MCF 10A (cell line): ENCODE data around the gene ADAM23. TPM values are rescaled to one million over a fixed set of nuclear protein-coding genes. Genes with fewer than 3 reads are reported as not detected.

Experiments
- BruUV-seq: library from RNA; stranded (reverse); fragments of 400-500 nt; replicated peaks from 2 replicates; lab custom pipeline; 2021; lab: Mats Ljungman, UMichigan
- CTCF ChIA-PET: fragments of 300-600 bp; sonication (Branson Sonifier 250); formaldehyde crosslinking; extraction: SDS; loops from one replicate; lab custom pipeline; 2021; ENCODE audit warnings: antibody characterized with exemption, inconsistent platforms; lab: Yijun Ruan, JAX
- POLR2A ChIA-PET: fragments of 300-600, 350-650 bp; sonication (Branson Sonifier 250); formaldehyde crosslinking; extraction: SDS; loops from one replicate; lab custom pipeline; 2020; ENCODE audit warnings: antibody characterized with exemption, inconsistent platforms; lab: Yijun Ruan, JAX
- DNase-seq: peaks from one replicate; pipeline ENCODE4 v3.0.0-alpha.2; 2018; ENCODE audit not compliant: unreplicated experiment
- H3K27ac Mint-ChIP-seq: one replicate; pipeline ENCODE4 v1.8.0; 2022; ENCODE audit warnings: mild to moderate bottlenecking, low read depth, mixed read lengths; ENCODE audit not compliant: unreplicated experiment
- H3K27me3 Mint-ChIP-seq: one replicate; pipeline ENCODE4 v1.8.0; 2022; ENCODE audit warnings: mixed read lengths; ENCODE audit not compliant: insufficient read depth, unreplicated experiment
- H3K36me3 Mint-ChIP-seq: one replicate; pipeline ENCODE4 v1.8.0; 2022; ENCODE audit warnings: mild to moderate bottlenecking, moderate library complexity, mixed read lengths; ENCODE audit not compliant: insufficient read depth, unreplicated experiment
- H3K4me1 Mint-ChIP-seq: one replicate; pipeline ENCODE4 v1.8.0; 2022; ENCODE audit warnings: mixed read lengths; ENCODE audit not compliant: insufficient read depth, unreplicated experiment
- H3K4me3 Mint-ChIP-seq: one replicate; pipeline ENCODE4 v1.8.0; 2022; ENCODE audit warnings: mild to moderate bottlenecking, moderate library complexity, mixed read lengths; ENCODE audit not compliant: unreplicated experiment
- H3K9me3 Mint-ChIP-seq: one replicate; pipeline ENCODE4 v1.8.0; 2022; ENCODE audit warnings: mixed read lengths; ENCODE audit not compliant: unreplicated experiment
- CTCF ChIP-seq: fragments of 200-600 bp; IDR thresholded peaks from one replicate; pipeline ENCODE4 v1.8.0; 2022; ENCODE audit warnings: antibody characterized with exemption, mild to moderate bottlenecking; ENCODE audit not compliant: unreplicated experiment
- intact Hi-C: fragments of 100-400 bp; cut with micrococcal nuclease; formaldehyde crosslinking; loops from 2 replicates; pipeline ENCODE4 v1.14.1; 2022
- total RNA-seq: library from RNA; stranded (reverse); gene quantifications from 2 replicates; pipeline ENCODE4 v1.2.3, GENCODE V29; 2022

The ADAM23 gene
- total RNA-seq, 1 experiment from 2014 or later = 0.12 TPM

GRCh38 chr2:206540757-206541156, 97.4 kb downstream of the ADAM23 start:
- H3K36me3 Mint-ChIP-seq = no peaks in the 10 kb centered on the region
- no peak for DNase-seq
- H3K4me3 Mint-ChIP-seq = no peak overlapping the region
- no peaks in the 10 kb centered on the region for H3K4me1 Mint-ChIP-seq
- no peaks in the 10 kb centered on the region for H3K9me3 Mint-ChIP-seq
- intact Hi-C loops = no loop called here
- H3K27me3 Mint-ChIP-seq = no peaks in the 10 kb centered on the region
- no peak for TF ChIP-seq CTCF
- ChIA-PET CTCF (interaction anchor here (0.7 to 1.6 kb wide), 2 partner anchors 16 to 58 kb away, joined by 5 to 6 read pairs; no protein-coding TSS in a partner anchor), POLR2A (interaction anchor here (1.2 kb wide), 1 partner anchor 11 kb away, joined by 4 read pairs; no protein-coding TSS in a partner anchor)
- BruUV-seq = no TSS peak
- no peak overlapping the region for H3K27ac Mint-ChIP-seq

GRCh38 chr2:206543073-206543472, 99.7 kb downstream of the ADAM23 start:
- intact Hi-C loops = no loop called here
- no TSS peak for BruUV-seq
- CTCF ChIA-PET = interaction anchor here (0.7 to 1.0 kb wide), 2 partner anchors 14 to 161 kb away, joined by 3 read pairs; no protein-coding TSS in a partner anchor

GRCh38 chr2:206548383-206548782, 105.1 kb downstream of the ADAM23 start:
- no peak for DNase-seq
- Mint-ChIP-seq H3K27me3 (no peaks in the 10 kb centered on the region), H3K36me3 (no peaks in the 10 kb centered on the region), H3K27ac (no peak overlapping the region), H3K4me3 (no peak overlapping the region), H3K4me1 (no peaks in the 10 kb centered on the region), H3K9me3 (no peaks in the 10 kb centered on the region)
- POLR2A ChIA-PET = interaction anchor here (0.9 to 1.6 kb wide), 2 partner anchors 9 to 11 kb away, joined by 3 to 4 read pairs; no protein-coding TSS in a partner anchor
- no TSS peak for BruUV-seq
- intact Hi-C loops = no loop called here
- CTCF ChIA-PET = interaction anchor here (1.0 to 3.1 kb wide), 2 partner anchors 10 to 234 kb away, joined by 3 to 26 read pairs; no protein-coding TSS in a partner anchor
- no peak for TF ChIP-seq CTCF

More at GRCh38 chr2:206543073-206543472, 99.7 kb downstream of the ADAM23 start:
- H3K36me3 Mint-ChIP-seq = no peaks in the 10 kb centered on the region
- H3K4me1 Mint-ChIP-seq = no peaks in the 10 kb centered on the region
- no peak for TF ChIP-seq CTCF
- no peaks in the 10 kb centered on the region for H3K9me3 Mint-ChIP-seq
- H3K4me3 Mint-ChIP-seq = no peak overlapping the region
- no peak for DNase-seq
- H3K27ac Mint-ChIP-seq = no peak overlapping the region
- POLR2A ChIA-PET = no interaction called here
- no peaks in the 10 kb centered on the region for H3K27me3 Mint-ChIP-seq

GRCh38 chr2:206555721-206556120, 112.4 kb downstream of the ADAM23 start:
- intact Hi-C loops = loop anchor here (1.0 to 5.0 kb wide), 3 partner anchors 212 to 393 kb away; partner anchors contain the start of genes FASTKD2 and MDH1B
- Mint-ChIP-seq H3K36me3 (no peaks in the 10 kb centered on the region), H3K27ac (no peak overlapping the region), H3K9me3 (no peaks in the 10 kb centered on the region), H3K27me3 (peaks cover 12% of the 10 kb centered on the region), H3K4me1 (peaks cover 6% of the 10 kb centered on the region), H3K4me3 (no peak overlapping the region)
- DNase-seq = no peak
- BruUV-seq = no TSS peak
- ChIA-PET CTCF (interaction anchor here (0.7 to 1.8 kb wide), 10 partner anchors 8 to 267 kb away, joined by 3 to 14 read pairs (median 3); partner anchors contain the start of genes FASTKD2 and MDH1B), POLR2A (interaction anchor here (0.7 kb wide), 2 partner anchors 9 to 210 kb away, joined by 3 read pairs; partner anchors contain the start of gene FASTKD2)
- TF ChIP-seq CTCF = no peak
